ENCODE data around the gene ASPA. TPM values are rescaled to one million over a fixed set of nuclear protein-coding genes. Genes with fewer than 3 reads are reported as not detected.

Gene ASPA
- total RNA-seq, 1 donor from 2014 or later, result 0.51 TPM

- no peak overlapping the region for H3K27ac Mint-ChIP-seq
- TF ChIP-seq CTCF (conservative IDR thresholded peaks at IDR 0.05), result no peak
- H3K4me3 Mint-ChIP-seq, result no peak overlapping the region
- no peaks in the 10 kb centered on the region for H3K4me1 Mint-ChIP-seq (ENCODE audit: unreplicated experiment)
- H3K36me3 Mint-ChIP-seq, result no peaks in the 10 kb centered on the region
- no peak for DNase-seq (ENCODE audit: extremely low spot score, unreplicated experiment)
- no peaks in the 10 kb centered on the region for H3K9me3 Mint-ChIP-seq
- H3K27me3 Mint-ChIP-seq, result peaks cover 4% of the 10 kb centered on the region
Observed at GRCh38 chr17:3545151-3545550, 69.4 kb downstream of the ASPA start.

DNA sequence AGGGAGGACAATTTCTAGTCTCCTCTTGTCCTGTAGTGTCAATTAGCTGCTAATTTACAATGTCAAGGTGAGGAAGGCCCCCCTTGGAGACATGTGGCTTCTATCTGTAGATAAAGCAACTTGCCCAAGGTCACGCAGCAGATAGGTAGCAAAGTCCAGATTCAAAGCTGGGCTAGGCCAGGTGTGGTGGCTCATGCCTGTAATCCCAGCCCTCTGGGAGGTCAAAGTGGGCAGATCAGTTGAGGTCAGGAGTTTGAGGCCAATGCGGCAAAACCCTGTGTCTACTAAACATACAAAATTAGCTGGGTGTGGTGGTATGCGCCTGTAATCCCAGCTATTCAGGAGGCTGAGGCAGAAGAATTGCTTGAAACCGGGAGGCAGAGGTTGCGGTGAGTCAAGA, 70.7 kb downstream of the ASPA start:
- peaks cover 4% of the 10 kb centered on the region for H3K27me3 Mint-ChIP-seq
- DNase-seq (ENCODE audit: extremely low spot score, unreplicated experiment), result no peak
- no peak overlapping the region for H3K4me3 Mint-ChIP-seq
- H3K36me3 Mint-ChIP-seq, result no peaks in the 10 kb centered on the region
- H3K27ac Mint-ChIP-seq, result no peak overlapping the region
- no peaks in the 10 kb centered on the region for H3K9me3 Mint-ChIP-seq
- H3K4me1 Mint-ChIP-seq (ENCODE audit: unreplicated experiment), result no peaks in the 10 kb centered on the region
- no peak for TF ChIP-seq CTCF (conservative IDR thresholded peaks at IDR 0.05)

DNA sequence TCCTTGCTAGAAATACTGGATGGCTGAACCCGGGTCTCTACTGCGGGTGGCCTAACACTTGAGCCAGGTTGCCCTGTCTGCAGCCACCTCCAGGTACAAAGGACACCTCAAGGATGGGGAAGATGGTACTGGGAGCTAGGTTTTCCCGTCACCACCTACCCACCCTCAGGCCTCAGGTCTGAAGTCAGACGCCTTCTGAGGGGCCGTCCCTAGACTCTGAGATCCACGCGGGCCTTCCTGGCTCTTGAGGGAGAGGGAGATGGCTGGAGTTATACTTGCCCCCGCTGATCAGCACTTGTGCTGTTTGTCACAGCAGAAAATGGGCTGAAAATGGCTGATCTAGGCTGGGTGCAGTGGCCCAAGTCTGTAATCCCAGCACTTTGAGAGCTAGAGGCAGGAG, 71.2 kb downstream of the ASPA start:
- no peak overlapping the region for H3K4me3 Mint-ChIP-seq
- peaks cover 4% of the 10 kb centered on the region for H3K27me3 Mint-ChIP-seq
- TF ChIP-seq CTCF (conservative IDR thresholded peaks at IDR 0.05), result no peak
- no peaks in the 10 kb centered on the region for H3K9me3 Mint-ChIP-seq
- H3K27ac Mint-ChIP-seq, result no peak overlapping the region
- no peaks in the 10 kb centered on the region for H3K4me1 Mint-ChIP-seq (ENCODE audit: unreplicated experiment)
- no peak for DNase-seq (ENCODE audit: extremely low spot score, unreplicated experiment)
- no peaks in the 10 kb centered on the region for H3K36me3 Mint-ChIP-seq

- no peak for TF ChIP-seq CTCF (conservative IDR thresholded peaks at IDR 0.05)
- Mint-ChIP-seq H3K4me1 (ENCODE audit: unreplicated experiment) (no peaks in the 10 kb centered on the region), H3K9me3 (no peaks in the 10 kb centered on the region), H3K27ac (no peak overlapping the region), H3K36me3 (no peaks in the 10 kb centered on the region), H3K27me3 (peaks cover 4% of the 10 kb centered on the region), H3K4me3 (no peak overlapping the region)
- DNase-seq (ENCODE audit: extremely low spot score, unreplicated experiment), result no peak
Observed at GRCh38 chr17:3547628-3548027, 71.8 kb downstream of the ASPA start.

DNA sequence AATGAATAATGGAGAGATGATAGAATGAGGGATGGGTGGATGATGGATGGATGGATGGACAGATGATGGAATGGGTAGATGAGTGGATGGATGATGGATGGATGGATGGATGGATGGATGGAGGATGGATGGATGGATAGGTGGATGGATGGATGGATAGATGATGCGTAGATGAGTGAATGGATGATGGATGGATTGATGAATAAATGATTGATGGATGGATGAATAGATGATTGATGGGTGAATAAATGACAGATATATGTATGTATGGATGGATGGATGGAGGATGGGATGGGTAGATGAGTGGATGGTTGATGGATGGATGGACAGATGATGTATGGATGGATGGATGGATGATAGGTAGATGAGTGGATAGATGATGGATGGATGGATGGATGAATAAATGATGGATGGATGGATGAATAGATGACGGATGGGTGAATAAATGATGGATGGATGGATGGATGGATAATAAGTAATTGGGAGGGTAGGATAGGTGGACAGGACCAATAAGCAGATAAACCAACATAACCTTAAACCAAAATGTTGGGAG, 73.9 kb downstream of the ASPA start:
- Mint-ChIP-seq H3K4me3 (no peak overlapping the region), H3K27ac (no peak overlapping the region)

More for the DNA sequence above, 73.9 kb downstream of the ASPA start:
- Mint-ChIP-seq H3K4me1 (ENCODE audit: unreplicated experiment) (no peaks in the 10 kb centered on the region), H3K36me3 (no peaks in the 10 kb centered on the region), H3K27me3 (no peaks in the 10 kb centered on the region), H3K9me3 (no peaks in the 10 kb centered on the region)
- no peak for DNase-seq (ENCODE audit: extremely low spot score, unreplicated experiment)
- no peak for TF ChIP-seq CTCF (conservative IDR thresholded peaks at IDR 0.05)
